NCI-H2196 (cell line): Measurements from ENCODE around the gene ZBTB8A.
"Not testable (repeated sequence)": the region's sequence is repeated elsewhere in the genome, so short reads cannot be mapped to it uniquely, and the experiment has no call there.

Experiments used
- DNase-seq: peaks from one replicate; lab custom pipeline; 2025; ENCODE audit not compliant: unreplicated experiment; lab: John Stamatoyannopoulos, UW

ZBTB8A gene

GRCh38 chr1:32536117-32536516 is 3.1 kb upstream of the ZBTB8A start:
- DNase-seq = no peak

GRCh38 chr1:32536764-32537163 is 2.5 kb upstream of the ZBTB8A start:
- no peak for DNase-seq

GRCh38 chr1:32539584-32540571 is 651 bp downstream of the ZBTB8A start:
- peak; percentile 44 for DNase-seq

DNA sequence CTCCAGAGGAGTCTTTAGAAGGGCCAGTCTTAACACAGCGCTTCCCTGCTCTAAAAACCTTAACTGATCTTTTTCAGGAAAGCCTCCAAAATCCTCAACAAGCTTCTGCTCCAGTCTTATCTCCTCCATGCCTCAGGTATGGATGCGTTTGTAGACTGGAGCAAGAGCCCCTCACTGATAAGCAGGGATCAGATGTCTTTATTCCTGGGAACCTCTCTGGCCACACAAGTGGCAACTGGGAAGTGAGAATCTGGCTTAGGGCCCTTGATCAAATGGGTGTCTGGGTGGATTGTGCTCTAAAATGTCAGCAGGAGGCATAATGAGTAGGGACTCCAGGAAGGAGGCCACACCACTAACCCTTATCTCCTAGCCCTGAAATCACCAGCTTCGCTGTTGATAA is 1.4 kb downstream of the ZBTB8A start:
- peak; percentile 23 for DNase-seq

- no peak for DNase-seq
These were observed 1.9 kb downstream of the ZBTB8A start for GRCh38 chr1:32541064-32541566.

DNA sequence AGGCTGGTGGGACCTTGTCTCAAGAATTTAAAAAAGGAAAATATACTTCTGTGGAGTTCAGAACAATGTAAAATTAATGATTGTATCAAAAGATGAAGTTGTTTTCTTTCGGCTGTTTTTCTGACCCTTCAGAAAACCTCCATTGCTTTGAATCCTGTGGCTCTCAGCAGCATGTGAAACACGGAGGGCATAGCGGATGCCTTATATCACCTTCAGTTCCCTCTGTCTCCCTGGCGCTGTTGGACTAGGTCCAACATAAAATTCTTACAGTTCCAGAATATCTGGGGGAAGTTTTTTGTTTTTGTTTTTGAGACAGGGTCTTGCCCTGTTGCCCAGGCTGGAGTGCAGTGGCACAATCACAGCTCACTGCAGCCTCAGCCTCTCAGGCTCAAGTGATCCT is 7.4 kb downstream of the ZBTB8A start:
- no peak for DNase-seq

- no peak for DNase-seq
These were observed 10.4 kb downstream of the ZBTB8A start for GRCh38 chr1:32549616-32550015.

- no peak for DNase-seq
These were observed 15.1 kb downstream of the ZBTB8A start for GRCh38 chr1:32554288-32554687.

DNA sequence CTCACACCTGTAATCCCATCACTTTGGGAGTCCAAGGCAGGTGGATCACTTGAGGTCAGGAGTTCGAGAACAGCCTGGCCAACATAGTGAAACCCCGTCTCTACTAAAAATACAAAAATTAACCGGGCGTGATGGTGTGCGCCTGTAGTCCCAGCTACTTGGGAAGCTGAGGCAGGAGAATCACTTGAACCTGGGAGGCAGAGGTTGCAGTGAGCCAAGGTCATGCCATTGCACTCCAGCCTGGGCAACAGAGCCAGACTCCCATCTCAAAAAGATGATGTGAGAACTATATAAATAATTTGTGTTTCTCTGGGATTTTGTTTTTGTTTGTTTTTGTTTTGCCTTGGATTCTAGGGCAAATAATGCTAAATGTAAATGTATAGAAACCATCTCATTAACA is 17.8 kb downstream of the ZBTB8A start:
- not testable (repeated sequence) for DNase-seq

- DNase-seq = no peak
These were observed 18.6 kb downstream of the ZBTB8A start for GRCh38 chr1:32557812-32558211.

DNA sequence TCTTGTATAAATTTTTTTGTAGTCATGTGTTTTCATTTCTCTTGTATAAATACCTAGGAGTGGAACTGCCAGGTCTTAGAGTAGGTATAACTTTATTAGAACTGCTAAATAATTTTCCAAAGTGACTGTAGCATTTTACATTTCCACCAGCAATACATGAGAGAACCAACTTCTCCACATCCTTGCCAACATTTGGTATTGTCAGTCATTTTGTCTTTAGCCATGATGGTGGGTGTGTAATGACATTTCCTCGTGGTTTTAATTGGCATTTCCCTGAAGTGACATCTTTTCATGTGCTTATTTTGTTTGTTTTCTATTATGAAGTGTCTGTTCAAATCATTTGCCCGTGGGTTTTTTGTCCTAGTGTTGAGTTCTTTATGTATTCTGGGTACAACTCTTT is 29.7 kb downstream of the ZBTB8A start:
- no peak for DNase-seq

GRCh38 chr1:32580348-32581017 is 41.3 kb downstream of the ZBTB8A start:
- no peak for DNase-seq

DNA sequence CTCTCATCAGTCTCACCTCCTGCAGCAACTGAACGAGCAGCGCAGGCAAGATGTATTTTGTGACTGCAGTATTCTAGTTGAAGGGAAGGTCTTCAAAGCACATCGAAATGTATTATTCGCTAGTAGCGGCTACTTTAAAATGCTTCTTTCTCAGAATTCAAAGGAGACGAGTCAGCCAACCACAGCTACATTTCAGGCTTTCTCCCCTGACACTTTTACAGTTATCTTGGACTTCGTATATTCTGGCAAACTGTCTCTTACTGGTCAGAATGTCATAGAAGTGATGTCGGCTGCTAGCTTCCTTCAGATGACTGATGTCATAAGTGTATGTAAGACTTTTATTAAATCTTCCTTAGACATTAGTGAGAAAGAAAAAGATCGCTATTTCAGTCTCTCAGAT is 53.7 kb downstream of the ZBTB8A start:
- no peak for DNase-seq

DNA sequence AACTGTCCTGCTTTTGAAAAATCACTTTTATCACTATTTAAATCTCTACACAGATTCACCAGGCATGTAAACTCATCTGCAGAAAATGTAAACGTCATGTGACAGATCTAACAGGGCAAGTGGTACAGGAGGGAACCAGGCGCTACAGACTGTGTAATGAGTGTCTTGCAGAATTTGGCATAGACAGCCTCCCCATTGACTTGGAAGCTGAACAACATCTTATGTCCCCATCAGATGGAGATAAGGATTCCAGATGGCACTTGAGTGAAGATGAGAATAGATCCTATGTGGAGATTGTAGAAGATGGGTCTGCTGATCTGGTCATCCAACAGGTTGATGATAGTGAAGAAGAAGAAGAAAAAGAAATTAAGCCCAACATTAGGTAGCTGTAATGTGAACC is 60.8 kb downstream of the ZBTB8A start:
- no peak for DNase-seq

DNA sequence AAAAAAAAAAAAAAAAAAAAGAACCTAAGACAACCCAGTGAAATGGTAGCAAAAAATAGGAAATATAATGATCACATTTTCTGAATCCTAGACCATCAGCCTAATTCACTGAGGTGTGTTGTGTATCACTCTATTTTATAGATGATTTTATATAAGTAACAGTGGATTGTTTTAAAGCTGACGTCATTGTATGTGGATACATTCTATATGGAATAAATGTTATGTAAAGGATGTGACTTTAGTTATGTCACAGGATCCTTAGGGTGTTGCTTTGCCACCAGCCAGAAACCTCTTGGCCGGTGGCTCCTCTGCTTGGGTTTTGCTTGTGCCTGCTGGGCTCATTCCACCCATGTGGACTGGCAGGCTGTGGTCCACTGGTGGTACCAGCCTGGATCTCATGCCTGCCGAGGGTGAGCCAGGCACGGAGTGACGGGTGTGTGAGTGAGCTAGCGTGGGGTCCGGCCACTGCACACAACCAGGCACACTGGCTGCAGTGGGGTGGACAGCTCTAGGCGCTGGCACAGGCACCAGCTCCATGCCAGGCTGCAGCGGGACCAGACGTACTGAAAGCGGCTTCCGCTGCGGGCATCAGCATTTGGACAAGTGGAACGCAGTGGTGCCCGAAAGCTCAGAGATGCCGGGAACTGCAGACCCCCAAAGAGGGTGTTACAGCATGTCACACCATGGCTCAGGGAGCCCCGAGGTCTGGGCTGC is 66.6 kb downstream of the ZBTB8A start:
- no peak for DNase-seq

GRCh38 chr1:32606565-32607371 is 67.5 kb downstream of the ZBTB8A start:
- no peak for DNase-seq

DNA sequence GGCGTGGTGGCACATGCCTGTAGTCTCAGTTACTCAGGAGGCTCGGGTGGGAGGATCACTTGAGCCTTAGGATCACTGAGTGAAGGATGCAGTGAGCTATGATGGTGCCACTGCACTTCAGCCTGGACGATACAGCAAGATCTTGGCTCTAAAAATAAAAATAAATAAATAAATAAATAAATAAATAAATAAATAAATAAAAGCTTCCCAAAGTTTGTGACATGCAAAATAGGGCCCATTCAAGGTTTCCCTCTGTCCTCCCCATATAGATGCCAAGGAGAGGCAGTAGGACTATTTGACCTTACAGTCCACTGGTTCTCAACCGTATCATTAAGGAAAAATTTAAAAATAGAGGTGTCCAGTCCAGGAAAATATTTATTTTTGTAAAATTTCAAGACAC is 70.0 kb downstream of the ZBTB8A start:
- no peak for DNase-seq

GRCh38 chr1:32611859-32612188 is 72.6 kb downstream of the ZBTB8A start:
- DNase-seq = no peak

GRCh38 chr1:32612189-32612881 is 73.1 kb downstream of the ZBTB8A start:
- peak; percentile 81 for DNase-seq

GRCh38 chr1:32613472-32613871 is 74.2 kb downstream of the ZBTB8A start:
- DNase-seq = no peak
